ENCODE data around the gene FTO.

DNA sequence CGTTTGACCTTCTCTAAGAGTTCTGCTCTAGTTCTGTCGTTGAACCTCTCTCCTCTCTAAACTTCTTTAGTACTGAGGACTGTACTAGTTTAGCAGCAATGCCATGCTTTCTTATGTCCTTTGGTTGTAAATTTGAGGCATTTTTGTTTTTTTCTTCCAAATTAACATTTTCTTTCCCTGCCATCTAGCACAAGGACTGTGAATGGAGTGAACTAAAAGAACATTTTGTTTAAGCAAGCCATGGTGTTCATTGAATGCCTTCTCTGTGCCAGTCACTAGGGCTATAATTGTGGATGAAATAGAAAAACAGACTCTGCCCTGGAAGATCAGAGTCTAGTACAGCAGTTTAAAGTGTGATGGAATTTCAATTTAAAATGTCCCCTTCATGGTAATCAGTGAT, 137.9 kb downstream of the FTO start:
- TF ChIP-seq CTCF (IDR thresholded peaks at IDR 0.05) (no peak), EZH2 (IDR thresholded peaks at IDR 0.05) (no peak), EZH2phosphoT487 (IDR thresholded peaks at IDR 0.05) (no peak)
